Right lobe of liver (tissue), 6 donors: ENCODE measurements around the gene CACNA2D4. TPM values are rescaled to one million over a fixed set of nuclear protein-coding genes. Genes with fewer than 3 reads are reported as not detected.
A peak's percentile ranks its signal among the peaks of the same experiment; 100 is the strongest.

ENCODE experiments used
- ATAC-seq, 4 donors: fragments of 200-7000 bp; cut with Tn5 transposase; one replicate each; pipeline ENCODE4 v1.9.1; 2020; ENCODE audit warnings: mild to moderate bottlenecking in 4 of 4, moderate library complexity in 4 of 4
- DNase-seq, 3 donors: peaks; one replicate each; pipeline ENCODE4 v3.0.0-alpha.2; 2020
- H3K27ac ChIP-seq, 3 donors: fragments of 200-600 bp; one replicate each; pipeline ENCODE4 v1.8.0; 2022
- H3K27me3 ChIP-seq, 2 donors: fragments of 200-600 bp; one replicate each; pipeline ENCODE4 v1.8.0; 2022
- H3K36me3 ChIP-seq, 4 donors: fragments of 200-600 bp; sonication (generic) in 1 of 4; one replicate each; pipeline versions ENCODE4 v1.5.1 to v1.8.0; 2017 to 2022; ENCODE audit warnings: control low read depth in 1 of 4
- H3K4me1 ChIP-seq, 4 donors: fragments of 200-600 bp; sonication (generic) in 1 of 4; one replicate each; pipeline versions ENCODE4 v1.5.1 to v1.8.0; 2017 to 2022; ENCODE audit warnings: control low read depth in 1 of 4
- H3K4me3 ChIP-seq, 3 donors: fragments of 200-600 bp; one replicate each; pipeline ENCODE4 v1.8.0; 2022
- H3K9me3 ChIP-seq, 4 donors: fragments of 200-600 bp; sonication (generic) in 1 of 4; one replicate each; pipeline versions ENCODE4 v1.5.1 to v1.8.0; 2017 to 2022; ENCODE audit warnings: control low read depth in 1 of 4
- CTCF ChIP-seq, 4 donors: fragments of 200-600 bp in 3 of 4; fragments of 450-650 bp in 1 of 4; IDR thresholded peaks; one replicate each; pipeline versions ENCODE4 v1.5.1 to v1.8.0; 2016 to 2022; ENCODE audit warnings: antibody characterized with exemption in 4 of 4, mild to moderate bottlenecking in 2 of 4
- POLR2A ChIP-seq: fragments of 450-650 bp; IDR thresholded peaks from one replicate; pipeline ENCODE4 v1.6.1; 2017; ENCODE audit warnings: antibody characterized with exemption, mild to moderate bottlenecking
- WGBS: methylation state at CpG from one replicate; pipeline ENCODE4 v1.1.6; 2018; ENCODE audit warnings: low coverage, low lambda C conversion rate; ENCODE audit not compliant: insufficient coverage; ENCODE audit errors: missing lambda C conversion rate; 5-methylcytosine and 5-hydroxymethylcytosine counted together
- intact Hi-C, 2 donors: fragments of 100-400 bp; cut with DNase I; formaldehyde crosslinking; loops; one replicate each; pipeline versions ENCODE4 v1.11.2 to v1.14.1; 2022
- total RNA-seq, 6 experiments: library from RNA; depleted of rRNA in 2 of 6; stranded (reverse); fragments of >200 nt in 2 of 6; fragmentation: NEBNext Ultra II Directional in 3 of 6; extraction: Animal tissue kit (Norgen Biotek cat#: 25700) in 3 of 6; gene quantifications; one replicate each; pipeline versions ENCODE4 v1.1.0 to v1.2.4, GENCODE V29; 2016 to 2023
- donor health status: DM: no; HTN: yes; CAD: no.
- donor health status: DM: no; HTN: no; CAD: no.
- donor health status: DM: no; HTN: no; CAD: no.
- donor health status: DM: no; HTN: yes; CAD: no.
- donor health status: DM: no; HTN: yes; CAD: no.

Gene CACNA2D4
- total RNA-seq, 6 experiments from 2014 or later, result 0.87 to 1.9 (median 0.96) TPM

- H3K4me1 ChIP-seq, result no peaks in the 10 kb centered on the region
- H3K27me3 ChIP-seq, result no peaks in the 10 kb centered on the region
- H3K36me3 ChIP-seq, result no peaks in the 10 kb centered on the region
- ATAC-seq, result no peak
- intact Hi-C loops, result no loop called here
- H3K9me3 ChIP-seq, result no peaks in the 10 kb centered on the region
- WGBS, result 40% methylated on average over 1 of the region's 15 CpGs
- H3K4me3 ChIP-seq, result no peak overlapping the region
- peak in 1 of 3 donors; percentile 41 for DNase-seq
- no peak overlapping the region for H3K27ac ChIP-seq
- no peak for TF ChIP-seq POLR2A
- TF ChIP-seq CTCF (IDR thresholded peaks at IDR 0.05), result no peak
Measured at GRCh38 chr12:1838994-1839365, 79.5 kb downstream of the CACNA2D4 start.

- Histone ChIP-seq H3K4me3 (no peak overlapping the region), H3K27ac (no peak overlapping the region), H3K36me3 (no peaks in the 10 kb centered on the region), H3K9me3 (no peaks in the 10 kb centered on the region), H3K27me3 (no peaks in the 10 kb centered on the region), H3K4me1 (no peaks in the 10 kb centered on the region)
- intact Hi-C loops, result no loop called here
- TF ChIP-seq CTCF (IDR thresholded peaks at IDR 0.05), result no peak
- TF ChIP-seq POLR2A, result no peak
- DNase-seq, result peak in 1 of 3 donors; percentile 35
- WGBS, result 79% methylated on average over 3 of the region's 26 CpGs
- ATAC-seq, result no peak
Measured at GRCh38 chr12:1838205-1838993, 80.1 kb downstream of the CACNA2D4 start.

- DNase-seq, result peak in 1 of 3 donors; percentile 21
Measured at GRCh38 chr12:1837541-1838204, 80.8 kb downstream of the CACNA2D4 start.

GRCh38 chr12:1836854-1837421 is 81.5 kb downstream of the CACNA2D4 start:
- Histone ChIP-seq H3K36me3 (no peaks in the 10 kb centered on the region), H3K27me3 (no peaks in the 10 kb centered on the region), H3K4me1 (no peaks in the 10 kb centered on the region), H3K9me3 (no peaks in the 10 kb centered on the region), H3K4me3 (no peak overlapping the region), H3K27ac (no peak overlapping the region)
- no peak for TF ChIP-seq CTCF (IDR thresholded peaks at IDR 0.05)
- intact Hi-C loops, result no loop called here
- DNase-seq (peak in 1 of 3 donors; percentile 48), ATAC-seq (no peak)
- no CpG with 5 or more reads among the region's 22 CpGs for WGBS

More at GRCh38 chr12:1837541-1838204, 80.8 kb downstream of the CACNA2D4 start:
- no peak for ATAC-seq
- H3K4me3 ChIP-seq, result no peak overlapping the region
- 79% methylated on average over 4 of the region's 12 CpGs for WGBS
- intact Hi-C loops, result no loop called here
- H3K27ac ChIP-seq, result no peak overlapping the region
- H3K27me3 ChIP-seq, result no peaks in the 10 kb centered on the region
- H3K9me3 ChIP-seq, result no peaks in the 10 kb centered on the region
- TF ChIP-seq CTCF (IDR thresholded peaks at IDR 0.05) (no peak), POLR2A (no peak)
- no peaks in the 10 kb centered on the region for H3K4me1 ChIP-seq
- H3K36me3 ChIP-seq, result no peaks in the 10 kb centered on the region
